ENCODE measurements around the gene CACNA1S.

The CACNA1S gene

DNA sequence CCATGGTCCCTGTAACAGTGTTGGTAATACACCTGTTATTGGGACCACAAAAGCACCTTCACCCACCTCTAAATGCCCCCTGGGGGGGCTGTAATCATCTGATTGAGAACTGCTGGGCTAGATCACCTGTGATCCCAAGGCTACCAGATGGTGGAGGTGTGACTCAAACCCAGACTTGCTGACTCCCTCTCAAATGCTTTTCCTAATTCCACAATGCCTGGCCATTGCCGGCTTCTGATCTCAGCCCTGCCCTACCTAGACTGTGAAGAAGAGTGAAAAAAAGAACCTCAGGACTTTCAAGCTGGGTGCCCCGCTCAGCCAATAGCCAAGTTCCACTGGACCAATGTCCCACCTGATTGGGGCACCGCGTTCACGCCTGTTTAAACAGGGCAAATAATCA is 32.5 kb upstream of the CACNA1S start:
- Histone ChIP-seq H3K36me3 (ENCODE audit: insufficient read depth, low read length) (peaks cover 46% of the 10 kb centered on the region), H3K27ac (ENCODE audit: low read depth, low read length, poor library complexity, severe bottlenecking) (no peak overlapping the region)

DNA sequence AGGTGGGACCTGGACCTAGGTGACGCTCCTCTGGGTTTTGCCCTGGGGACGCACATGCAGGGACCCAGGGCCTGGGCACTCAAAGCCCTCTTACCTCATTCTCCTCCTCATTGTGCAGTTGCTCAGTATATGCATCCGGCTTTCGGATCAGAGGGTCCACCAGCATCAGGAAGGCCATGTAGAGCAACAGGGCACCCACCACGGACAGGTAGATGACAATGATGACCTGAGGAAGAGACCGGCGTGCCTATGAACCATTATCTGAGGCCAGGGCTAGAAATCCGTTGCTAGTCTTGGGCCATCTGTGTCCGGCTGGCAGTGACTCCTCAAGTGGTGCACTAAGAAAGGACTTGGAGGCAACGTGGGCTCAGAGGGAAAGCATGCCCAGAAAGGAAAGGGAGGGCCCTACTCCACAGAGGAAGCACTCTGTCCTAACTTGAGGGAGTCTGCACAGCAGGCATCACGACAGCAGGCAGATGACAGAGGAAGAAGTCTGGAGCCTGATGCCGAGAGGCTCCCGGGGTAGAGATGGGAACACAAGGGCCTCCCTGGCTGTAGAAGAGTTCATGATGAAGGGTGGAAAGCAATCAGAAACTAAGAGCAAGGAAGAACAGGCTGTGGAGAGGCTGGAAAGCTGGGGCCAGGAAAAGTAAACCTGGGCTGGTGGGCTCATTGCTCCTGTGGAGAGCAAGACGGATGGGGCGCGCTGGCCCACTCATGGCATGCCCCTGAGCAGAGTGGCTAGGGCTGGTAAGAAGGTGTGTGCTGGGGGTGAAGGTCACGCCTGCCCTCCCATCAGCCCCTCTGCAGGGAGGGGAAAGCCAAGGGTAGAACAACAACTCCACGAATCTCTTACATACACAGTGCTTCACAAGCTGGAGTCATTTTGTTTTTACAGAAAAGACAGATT is 31.8 kb upstream of the CACNA1S start:
- no peaks in the 10 kb centered on the region for H3K4me1 ChIP-seq (ENCODE audit: insufficient read depth, low read length, severe bottlenecking)
- no peaks in the 10 kb centered on the region for H3F3A ChIP-seq (ENCODE audit: insufficient read depth, low read length)
- no peak overlapping the region for H3K9ac ChIP-seq (ENCODE audit: low read length)
- peaks cover 46% of the 10 kb centered on the region for H3K36me3 ChIP-seq (ENCODE audit: insufficient read depth, low read length)
- no peaks in the 10 kb centered on the region for H3K79me2 ChIP-seq (ENCODE audit: insufficient read depth, low read length)
- no peaks in the 10 kb centered on the region for H4K20me1 ChIP-seq (ENCODE audit: insufficient read depth, low read length)
- TF ChIP-seq, protein P1, sequence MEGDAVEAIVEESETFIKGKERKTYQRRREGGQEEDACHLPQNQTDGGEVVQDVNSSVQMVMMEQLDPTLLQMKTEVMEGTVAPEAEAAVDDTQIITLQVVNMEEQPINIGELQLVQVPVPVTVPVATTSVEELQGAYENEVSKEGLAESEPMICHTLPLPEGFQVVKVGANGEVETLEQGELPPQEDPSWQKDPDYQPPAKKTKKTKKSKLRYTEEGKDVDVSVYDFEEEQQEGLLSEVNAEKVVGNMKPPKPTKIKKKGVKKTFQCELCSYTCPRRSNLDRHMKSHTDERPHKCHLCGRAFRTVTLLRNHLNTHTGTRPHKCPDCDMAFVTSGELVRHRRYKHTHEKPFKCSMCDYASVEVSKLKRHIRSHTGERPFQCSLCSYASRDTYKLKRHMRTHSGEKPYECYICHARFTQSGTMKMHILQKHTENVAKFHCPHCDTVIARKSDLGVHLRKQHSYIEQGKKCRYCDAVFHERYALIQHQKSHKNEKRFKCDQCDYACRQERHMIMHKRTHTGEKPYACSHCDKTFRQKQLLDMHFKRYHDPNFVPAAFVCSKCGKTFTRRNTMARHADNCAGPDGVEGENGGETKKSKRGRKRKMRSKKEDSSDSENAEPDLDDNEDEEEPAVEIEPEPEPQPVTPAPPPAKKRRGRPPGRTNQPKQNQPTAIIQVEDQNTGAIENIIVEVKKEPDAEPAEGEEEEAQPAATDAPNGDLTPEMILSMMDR (IDR thresholded peaks at IDR 0.05; ENCODE audit: low read length), result no peak
- no peak for TF ChIP-seq EZH2 (IDR thresholded peaks at IDR 0.05; ENCODE audit: borderline replicate concordance, low read length)
- H3K4me2 ChIP-seq (ENCODE audit: low read length), result no peak overlapping the region
- no peaks in the 10 kb centered on the region for H3K27me3 ChIP-seq (ENCODE audit: insufficient read depth, low read length)
- H3K9me3 ChIP-seq (ENCODE audit: low read length), result no peaks in the 10 kb centered on the region
- no peaks in the 10 kb centered on the region for H3K9me2 ChIP-seq (ENCODE audit: low read depth, low read length)
- no peak overlapping the region for H3K4me3 ChIP-seq (ENCODE audit: low read depth, low read length, poor library complexity, severe bottlenecking)
- H3K27ac ChIP-seq (ENCODE audit: low read depth, low read length, poor library complexity, severe bottlenecking), result no peak overlapping the region
- H2AFZ ChIP-seq (ENCODE audit: low read length), result no peak overlapping the region

More for the DNA sequence above, 32.5 kb upstream of the CACNA1S start:
- H3K9ac ChIP-seq (ENCODE audit: low read length), result no peak overlapping the region
- TF ChIP-seq, protein P1 (IDR thresholded peaks at IDR 0.05; ENCODE audit: low read length), result no peak
- TF ChIP-seq EZH2 (IDR thresholded peaks at IDR 0.05; ENCODE audit: borderline replicate concordance, low read length), result no peak
- no peak overlapping the region for H3K4me3 ChIP-seq (ENCODE audit: low read depth, low read length, poor library complexity, severe bottlenecking)
- no peaks in the 10 kb centered on the region for H3K9me2 ChIP-seq (ENCODE audit: low read depth, low read length)
- no peaks in the 10 kb centered on the region for H3K9me3 ChIP-seq (ENCODE audit: low read length)
- no peaks in the 10 kb centered on the region for H3F3A ChIP-seq (ENCODE audit: insufficient read depth, low read length)
- no peaks in the 10 kb centered on the region for H3K79me2 ChIP-seq (ENCODE audit: insufficient read depth, low read length)
- no peaks in the 10 kb centered on the region for H3K4me1 ChIP-seq (ENCODE audit: insufficient read depth, low read length, severe bottlenecking)
- H3K27me3 ChIP-seq (ENCODE audit: insufficient read depth, low read length), result no peaks in the 10 kb centered on the region
- H2AFZ ChIP-seq (ENCODE audit: low read length), result no peak overlapping the region
- no peak overlapping the region for H3K4me2 ChIP-seq (ENCODE audit: low read length)
- no peaks in the 10 kb centered on the region for H4K20me1 ChIP-seq (ENCODE audit: insufficient read depth, low read length)

DNA sequence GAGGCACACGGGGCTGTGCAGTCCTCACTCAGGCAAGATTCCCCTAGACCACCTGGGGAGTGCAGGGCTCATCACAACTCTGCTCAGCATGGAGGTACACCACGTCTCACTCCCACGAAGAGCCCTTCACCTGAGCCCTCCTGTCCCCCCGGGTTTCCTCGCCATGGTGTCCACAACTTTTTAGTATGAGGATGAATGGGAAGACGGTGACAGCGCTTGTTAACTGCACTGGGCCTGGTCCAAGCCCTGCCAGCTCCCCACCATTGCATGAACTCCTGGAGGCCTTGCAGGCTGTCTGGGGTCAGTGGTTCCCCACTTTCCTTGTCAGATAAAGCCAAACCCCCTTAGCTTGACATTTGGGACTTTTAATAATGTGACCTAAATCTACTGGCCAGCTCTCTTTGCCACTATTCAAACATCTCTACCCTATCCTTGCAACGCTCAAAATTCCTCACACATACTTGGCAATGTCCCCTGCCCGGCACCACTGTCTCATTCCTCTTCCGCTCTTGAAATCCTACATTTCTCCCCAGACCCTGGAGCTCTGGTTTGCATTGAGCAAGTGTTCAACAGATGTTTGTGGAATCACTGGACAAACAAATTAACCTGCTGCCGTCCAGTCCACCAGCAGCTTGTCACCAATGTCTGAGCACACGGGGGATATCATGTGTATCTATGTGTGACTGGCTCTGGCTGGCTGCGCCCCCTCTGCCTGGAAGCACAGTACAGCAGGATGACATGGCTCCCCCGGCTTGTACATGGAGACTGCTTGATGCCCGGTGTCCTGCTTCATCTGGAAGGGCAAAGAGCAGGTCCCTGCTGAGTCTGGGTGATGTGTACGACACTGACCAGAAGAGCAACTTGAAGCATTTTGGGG is 30.9 kb upstream of the CACNA1S start:
- H3K36me3 ChIP-seq (ENCODE audit: insufficient read depth, low read length), result peaks cover 50% of the 10 kb centered on the region
- TF ChIP-seq, protein P1 (IDR thresholded peaks at IDR 0.05; ENCODE audit: low read length), result no peak
- TF ChIP-seq EZH2 (IDR thresholded peaks at IDR 0.05; ENCODE audit: borderline replicate concordance, low read length), result no peak
- no peak overlapping the region for H3K27ac ChIP-seq (ENCODE audit: low read depth, low read length, poor library complexity, severe bottlenecking)
- H4K20me1 ChIP-seq (ENCODE audit: insufficient read depth, low read length), result no peaks in the 10 kb centered on the region
- no peaks in the 10 kb centered on the region for H3F3A ChIP-seq (ENCODE audit: insufficient read depth, low read length)
- no peaks in the 10 kb centered on the region for H3K27me3 ChIP-seq (ENCODE audit: insufficient read depth, low read length)
- no peaks in the 10 kb centered on the region for H3K9me2 ChIP-seq (ENCODE audit: low read depth, low read length)
- H3K79me2 ChIP-seq (ENCODE audit: insufficient read depth, low read length), result no peaks in the 10 kb centered on the region
- no peak overlapping the region for H2AFZ ChIP-seq (ENCODE audit: low read length)
- H3K9ac ChIP-seq (ENCODE audit: low read length), result no peak overlapping the region
- H3K4me2 ChIP-seq (ENCODE audit: low read length), result no peak overlapping the region
- H3K4me1 ChIP-seq (ENCODE audit: insufficient read depth, low read length, severe bottlenecking), result no peaks in the 10 kb centered on the region
- no peaks in the 10 kb centered on the region for H3K9me3 ChIP-seq (ENCODE audit: low read length)
- H3K4me3 ChIP-seq (ENCODE audit: low read depth, low read length, poor library complexity, severe bottlenecking), result no peak overlapping the region
